ENCODE data around the gene CXXC5. TPM values are rescaled to one million over a fixed set of nuclear protein-coding genes. Genes with fewer than 3 reads are reported as not detected.

The CXXC5 gene
- total RNA-seq, 1 experiment from 2014 or later = 85.0 TPM

- intact Hi-C loops (cut with micrococcal nuclease; ENCODE audit: unreplicated experiment) = no loop called here
- CTCF ChIA-PET = interaction anchor here (0.5 to 1.4 kb wide), 8 partner anchors 10 to 63 kb away, joined by 3 to 14 read pairs (median 6); no protein-coding TSS in a partner anchor
- in situ Hi-C loops (cut with HindIII; ENCODE audit: low pct_unique_long_range_greater_than_20kb, low sequenced_read_pairs) = no loop called here
- Histone ChIP-seq H3K4me1 (ENCODE audit: control insufficient read depth, insufficient read depth, low read length) (peaks cover 35% of the 10 kb centered on the region), H3K4me3 (ENCODE audit: low read depth in 2 of 2, low read length in 2 of 2) (peak overlapping the region; percentile 50 to 81), H3K9me3 (ENCODE audit: control insufficient read depth, insufficient read depth, low read depth, low read length) (no peaks in the 10 kb centered on the region), H3K27me3 (ENCODE audit: control insufficient read depth, insufficient read depth, low read length) (no peaks in the 10 kb centered on the region), H3K36me3 (ENCODE audit: control insufficient read depth, insufficient read depth, low read length) (no peaks in the 10 kb centered on the region; the same call in 1 of the 2 replicates), H3K27ac (ENCODE audit: low read length) (peak overlapping the region; percentile 79)
- no TSS peak for BruUV-seq (replicated peaks)
- TF ChIP-seq POLR2AphosphoS5 (IDR thresholded peaks at IDR 0.05; ENCODE audit: low read depth, low read length) (no peak), CTCF (IDR thresholded peaks at IDR 0.05) (no peak), REST (IDR thresholded peaks at IDR 0.05; ENCODE audit: insufficient read depth in 1 of 2, low read depth in 2 of 2, low read length in 1 of 2) (no peak), SIN3A (IDR thresholded peaks at IDR 0.05; ENCODE audit: borderline replicate concordance, insufficient read depth, low read depth, low read length) (no peak), TCF7L2 (IDR thresholded peaks at IDR 0.05; ENCODE audit: low read depth, low read length) (no peak)
- POLR2A ChIA-PET = interaction anchor here (0.7 to 1.3 kb wide), 6 partner anchors 9 to 199 kb away, joined by 5 to 7 read pairs (median 6); no protein-coding TSS in a partner anchor
- ATAC-seq (no peak), DNase-seq (ENCODE audit: low read depth, low spot score) (no peak)
Observed at GRCh38 chr5:139647506-139648204, 494 bp upstream of the CXXC5 start.

- peak overlapping the region; percentile 78 to 81 for H3K4me3 ChIP-seq (ENCODE audit: low read depth in 2 of 2, low read length in 2 of 2)
- no peaks in the 10 kb centered on the region; the same call in 1 of the 2 replicates for H3K36me3 ChIP-seq (ENCODE audit: control insufficient read depth, insufficient read depth, low read length)
- intact Hi-C loops (cut with micrococcal nuclease; ENCODE audit: unreplicated experiment) (no loop called here), in situ Hi-C loops (cut with HindIII; ENCODE audit: low pct_unique_long_range_greater_than_20kb, low sequenced_read_pairs) (no loop called here)
- CTCF ChIA-PET = no interaction called here
- H3K4me1 ChIP-seq (ENCODE audit: control insufficient read depth, insufficient read depth, low read length) = peaks cover 35% of the 10 kb centered on the region
- ATAC-seq (peak; percentile 20), DNase-seq (ENCODE audit: low read depth, low spot score) (no peak)
- BruUV-seq (replicated peaks) = no TSS peak
- POLR2A ChIA-PET = interaction anchor here (1.3 to 1.9 kb wide), 2 partner anchors 9 to 10 kb away, joined by 5 to 6 read pairs; no protein-coding TSS in a partner anchor
- TF ChIP-seq SIN3A (IDR thresholded peaks at IDR 0.05; ENCODE audit: borderline replicate concordance, insufficient read depth, low read depth, low read length) (peak; percentile 33; the same call in 1 of the 2 replicates), REST (IDR thresholded peaks at IDR 0.05; ENCODE audit: insufficient read depth in 1 of 2, low read depth in 2 of 2, low read length in 1 of 2) (no peak)
- H3K27me3 ChIP-seq (ENCODE audit: control insufficient read depth, insufficient read depth, low read length) = no peaks in the 10 kb centered on the region
- peak overlapping the region; percentile 82 for H3K27ac ChIP-seq (ENCODE audit: low read length)
- no peaks in the 10 kb centered on the region for H3K9me3 ChIP-seq (ENCODE audit: control insufficient read depth, insufficient read depth, low read depth, low read length)
Observed at GRCh38 chr5:139649082-139649991, 1.2 kb downstream of the CXXC5 start.

Measured in Panc1 (cell line).